Anterior cingulate cortex (tissue), 58 donors: ENCODE results near the gene LENEP.
A peak's percentile ranks its signal among the peaks of the same experiment; 100 is the strongest.

Experiments
- DNase-seq, 58 donors: peaks; one replicate each; lab custom pipeline; 2025; lab: John Stamatoyannopoulos, UW

The LENEP gene

GRCh38 chr1:154958681-154959425, 34.5 kb upstream of the LENEP start:
- DNase-seq = no peak

GRCh38 chr1:154959426-154959780, 34.0 kb upstream of the LENEP start:
- DNase-seq = no peak

- DNase-seq = no peak
These were observed 32.8 kb upstream of the LENEP start for GRCh38 chr1:154960446-154961136.

GRCh38 chr1:154961207-154962155, 31.9 kb upstream of the LENEP start, which contains the start of gene PYGO2:
PYGO2 (minus strand) TSS chr1:154961782; CDS start chr1:154961576, 206 bp downstream.
- peak in 57 of 58 donors; percentile 31 to 89 (median 72) for DNase-seq

- peak in 7 of 58 donors; percentile 10 to 54 (median 44) for DNase-seq
These were observed 31.1 kb upstream of the LENEP start for GRCh38 chr1:154962156-154962749.

GRCh38 chr1:154962795-154963330, 30.5 kb upstream of the LENEP start:
- no peak for DNase-seq

GRCh38 chr1:154963643-154964042, 29.7 kb upstream of the LENEP start:
- DNase-seq = no peak

GRCh38 chr1:154964359-154964758, 29.0 kb upstream of the LENEP start:
- DNase-seq = no peak

- no peak for DNase-seq
These were observed 27.3 kb upstream of the LENEP start for GRCh38 chr1:154966111-154966510.

- DNase-seq = no peak
These were observed 25.9 kb upstream of the LENEP start for GRCh38 chr1:154967331-154967950.

GRCh38 chr1:154968731-154969130, 24.7 kb upstream of the LENEP start:
- DNase-seq = no peak

GRCh38 chr1:154969246-154969645, 24.1 kb upstream of the LENEP start:
- DNase-seq = no peak

- DNase-seq = peak in 14 of 58 donors; percentile 7 to 66 (median 22)
These were observed 23.4 kb upstream of the LENEP start for GRCh38 chr1:154969860-154970452.

GRCh38 chr1:154970631-154971340, 22.6 kb upstream of the LENEP start, which contains the start of gene SHC1:
SHC1 (minus strand) TSS chr1:154970747; CDS start chr1:154970526, 221 bp downstream.
- peak; percentile 25 to 97 (median 82) for DNase-seq

- no peak for DNase-seq
These were observed 21.9 kb upstream of the LENEP start for GRCh38 chr1:154971341-154971998.

- DNase-seq = no peak
These were observed 21.2 kb upstream of the LENEP start for GRCh38 chr1:154972213-154972516.

- peak in 29 of 58 donors; percentile 7 to 65 (median 19) for DNase-seq
These were observed 20.7 kb upstream of the LENEP start for GRCh38 chr1:154972517-154973343.
